Body of pancreas (tissue), 4 donors: ENCODE data around the gene PSD2.

Source experiments
- POLR2A ChIP-seq, 3 donors: fragments of 450-650 bp; IDR thresholded peaks; one replicate each; pipeline ENCODE4 v1.6.1; 2016; ENCODE audit warnings: antibody characterized with exemption in 3 of 3, mild to moderate bottlenecking in 2 of 3
- TF ChIP-seq, protein P1 (sequence below), 7 experiments: fragments of 450-650 bp in 4 of 7; fragments of 200-600 bp in 3 of 7; sonication (generic) in 3 of 7; IDR thresholded peaks; one replicate each; pipeline ENCODE4 v1.5.1; 2016 to 2019; ENCODE audit warnings: antibody characterized with exemption in 7 of 7

DNA sequence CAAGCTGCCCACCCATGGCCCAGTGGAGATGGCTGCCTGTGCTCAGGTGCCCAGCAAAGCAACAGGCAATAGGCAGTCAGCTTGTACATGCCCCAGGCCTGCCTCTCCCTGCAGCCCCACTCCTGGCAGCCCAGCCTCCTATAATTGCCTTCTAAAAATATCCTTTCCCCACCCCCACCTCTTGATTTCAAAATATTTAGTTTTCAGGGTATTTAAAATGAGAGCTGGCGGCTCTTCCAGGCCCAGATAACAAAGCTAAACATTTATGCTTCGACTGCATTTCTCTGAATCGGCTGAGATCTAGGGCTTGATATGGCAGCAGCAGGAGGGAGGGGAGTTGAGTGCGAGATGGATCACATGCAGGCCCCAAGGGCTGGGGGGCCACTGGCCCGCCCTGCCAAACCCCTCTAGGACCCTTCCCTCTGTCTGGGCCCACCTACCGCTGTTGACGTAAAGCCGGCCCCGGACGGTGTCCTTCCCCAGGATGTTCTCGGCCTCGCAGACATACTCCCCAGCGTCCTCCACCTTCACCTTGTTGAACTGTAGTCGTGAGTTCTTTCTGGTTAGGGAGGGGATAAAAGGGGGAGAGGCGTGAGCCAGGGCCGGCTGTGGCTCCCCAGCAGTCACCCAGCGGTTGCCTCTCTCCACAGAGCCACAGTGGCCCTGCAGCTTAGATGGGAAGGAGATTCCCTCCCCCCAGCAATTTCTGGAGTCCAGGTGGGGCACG is 85.0 kb downstream of the PSD2 start:
- TF ChIP-seq, protein P1, sequence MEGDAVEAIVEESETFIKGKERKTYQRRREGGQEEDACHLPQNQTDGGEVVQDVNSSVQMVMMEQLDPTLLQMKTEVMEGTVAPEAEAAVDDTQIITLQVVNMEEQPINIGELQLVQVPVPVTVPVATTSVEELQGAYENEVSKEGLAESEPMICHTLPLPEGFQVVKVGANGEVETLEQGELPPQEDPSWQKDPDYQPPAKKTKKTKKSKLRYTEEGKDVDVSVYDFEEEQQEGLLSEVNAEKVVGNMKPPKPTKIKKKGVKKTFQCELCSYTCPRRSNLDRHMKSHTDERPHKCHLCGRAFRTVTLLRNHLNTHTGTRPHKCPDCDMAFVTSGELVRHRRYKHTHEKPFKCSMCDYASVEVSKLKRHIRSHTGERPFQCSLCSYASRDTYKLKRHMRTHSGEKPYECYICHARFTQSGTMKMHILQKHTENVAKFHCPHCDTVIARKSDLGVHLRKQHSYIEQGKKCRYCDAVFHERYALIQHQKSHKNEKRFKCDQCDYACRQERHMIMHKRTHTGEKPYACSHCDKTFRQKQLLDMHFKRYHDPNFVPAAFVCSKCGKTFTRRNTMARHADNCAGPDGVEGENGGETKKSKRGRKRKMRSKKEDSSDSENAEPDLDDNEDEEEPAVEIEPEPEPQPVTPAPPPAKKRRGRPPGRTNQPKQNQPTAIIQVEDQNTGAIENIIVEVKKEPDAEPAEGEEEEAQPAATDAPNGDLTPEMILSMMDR (IDR thresholded peaks at IDR 0.05) = no peak
- no peak for TF ChIP-seq POLR2A (IDR thresholded peaks at IDR 0.05)
